Subcutaneous abdominal adipose tissue (tissue), 5 donors: ENCODE data around the gene PADI4.

Experiments
- H3K27ac ChIP-seq: one replicate; pipeline ENCODE4 v1.7.0; 2013; ENCODE audit warnings: low read depth, mild to moderate bottlenecking, inconsistent platforms, low read length, moderate library complexity
- H3K27me3 ChIP-seq, 5 donors: one replicate each; pipeline ENCODE4 v1.7.0; 2013; ENCODE audit warnings: low read length in 5 of 5, inconsistent platforms in 1 of 5; ENCODE audit not compliant: control insufficient read depth in 5 of 5, insufficient read depth in 4 of 5
- H3K36me3 ChIP-seq, 5 donors: one replicate each; pipeline ENCODE4 v1.7.0; 2013; ENCODE audit warnings: low read length in 5 of 5; ENCODE audit not compliant: control insufficient read depth in 5 of 5, insufficient read depth in 5 of 5
- H3K4me1 ChIP-seq, 5 donors: one replicate each; pipeline ENCODE4 v1.7.0; 2013; ENCODE audit warnings: low read length in 5 of 5, mild to moderate bottlenecking in 3 of 5, moderate library complexity in 1 of 5; ENCODE audit not compliant: control insufficient read depth in 5 of 5, insufficient read depth in 5 of 5
- H3K4me3 ChIP-seq, 5 donors: one replicate each; pipeline ENCODE4 v1.7.0; 2013; ENCODE audit warnings: low read length in 5 of 5, low read depth in 1 of 5
- H3K9ac ChIP-seq, 5 donors: one replicate each; pipeline ENCODE4 v1.7.0; 2013; ENCODE audit warnings: low read length in 5 of 5, mild to moderate bottlenecking in 4 of 5, moderate library complexity in 3 of 5
- H3K9me3 ChIP-seq, 5 donors: one replicate each; pipeline ENCODE4 v1.7.0; 2013; ENCODE audit warnings: low read length in 5 of 5; ENCODE audit not compliant: control insufficient read depth in 5 of 5
- donor health status: healthy.
- donor health status: healthy.
- donor health status: healthy.
- donor health status: healthy.
- donor health status: healthy.

PADI4 gene

GRCh38 chr1:17369466-17369865 lies 61.5 kb downstream of the PADI4 start:
- no peak overlapping the region for H3K27ac ChIP-seq
- no peak overlapping the region for H3K9ac ChIP-seq
- peaks cover 0 to 18% (median 16%) of the 10 kb centered on the region in 5 donors for H3K27me3 ChIP-seq
- peaks cover 0 to 2% (median 0%) of the 10 kb centered on the region in 5 donors for H3K9me3 ChIP-seq
- H3K4me3 ChIP-seq: no peak overlapping the region
- H3K4me1 ChIP-seq: peaks cover 0 to 4% (median 0%) of the 10 kb centered on the region in 5 donors
- H3K36me3 ChIP-seq: no peaks in the 10 kb centered on the region

DNA sequence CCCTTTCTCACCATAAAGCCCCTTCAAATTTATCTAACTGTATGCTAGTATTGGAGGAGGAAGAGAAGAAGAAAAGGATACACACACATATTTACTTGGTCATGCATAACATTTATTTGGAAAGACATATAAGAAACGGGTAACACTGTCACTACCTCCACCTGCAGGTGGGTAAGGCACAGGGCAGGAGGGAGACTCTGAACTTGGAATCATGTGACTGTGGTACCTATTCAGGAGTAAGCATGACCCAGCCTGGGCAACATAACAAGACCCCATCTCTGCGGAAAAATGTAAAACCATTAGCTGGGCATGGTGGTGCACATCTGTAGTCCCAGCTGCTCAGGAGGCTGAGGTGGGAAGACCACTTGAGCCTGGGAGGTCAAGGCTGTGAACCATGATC lies 62.6 kb downstream of the PADI4 start:
- H3K36me3 ChIP-seq: no peaks in the 10 kb centered on the region
- H3K4me3 ChIP-seq: no peak overlapping the region
- no peak overlapping the region for H3K27ac ChIP-seq
- H3K9me3 ChIP-seq: no peaks in the 10 kb centered on the region
- no peaks in the 10 kb centered on the region for H3K4me1 ChIP-seq
- H3K9ac ChIP-seq: no peak overlapping the region
- peaks cover 0 to 21% (median 14%) of the 10 kb centered on the region in 5 donors for H3K27me3 ChIP-seq

DNA sequence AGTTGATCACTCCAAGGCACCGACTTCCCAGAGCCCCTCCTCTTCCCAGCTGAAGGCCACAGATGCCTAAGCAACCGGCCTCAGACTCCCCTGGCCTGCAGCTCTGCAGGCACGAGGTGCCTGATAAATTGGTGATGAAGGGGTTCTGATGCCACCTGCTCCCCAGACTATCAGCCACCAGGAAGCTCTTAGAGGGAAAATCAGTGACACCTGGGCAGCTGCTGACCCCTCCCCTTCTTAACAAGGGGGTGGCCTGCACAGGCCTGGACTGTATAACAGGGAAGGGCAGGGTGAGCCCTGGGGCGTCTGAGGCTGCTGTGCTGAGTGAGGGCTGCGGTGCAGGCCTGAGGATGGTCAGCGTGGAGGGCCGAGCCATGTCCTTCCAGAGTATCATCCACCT lies 63.9 kb downstream of the PADI4 start, which contains the start of gene PADI6:
PADI6 (plus strand) TSS at position 301 of the 400 bp plus-strand sequence; CDS start at position 351, 50 bp downstream.
- peaks cover 0 to 15% (median 12%) of the 10 kb centered on the region in 5 donors for H3K27me3 ChIP-seq

GRCh38 chr1:17372955-17373354 lies 65.0 kb downstream of the PADI4 start:
- no peaks in the 10 kb centered on the region for H3K36me3 ChIP-seq
- no peak overlapping the region for H3K27ac ChIP-seq
- H3K4me3 ChIP-seq: no peak overlapping the region
- H3K9ac ChIP-seq: no peak overlapping the region
- H3K27me3 ChIP-seq: peaks cover 2 to 21% (median 17%) of the 10 kb centered on the region in 5 donors
- no peaks in the 10 kb centered on the region for H3K9me3 ChIP-seq
- H3K4me1 ChIP-seq: no peaks in the 10 kb centered on the region

More for the DNA sequence above, 63.9 kb downstream of the PADI4 start, which contains the start of gene PADI6:
- H3K4me3 ChIP-seq: no peak within 1 kb of the TSS
- H3K27ac ChIP-seq: no peak within 1 kb of the TSS
- no peak within 1 kb of the TSS for H3K9ac ChIP-seq
- H3K9me3 ChIP-seq: no peaks in the 10 kb centered on the region
- no peaks in the 10 kb centered on the region for H3K36me3 ChIP-seq
- H3K4me1 ChIP-seq: no peaks in the 10 kb centered on the region

- H3K27me3 ChIP-seq: peaks cover 10 to 25% (median 18%) of the 10 kb centered on the region in 5 donors
- H3K9me3 ChIP-seq: no peaks in the 10 kb centered on the region
- no peaks in the 10 kb centered on the region for H3K36me3 ChIP-seq
- no peaks in the 10 kb centered on the region for H3K4me1 ChIP-seq
- no peak overlapping the region for H3K9ac ChIP-seq
- no peak overlapping the region for H3K27ac ChIP-seq
- H3K4me3 ChIP-seq: no peak overlapping the region
Observed at GRCh38 chr1:17375651-17376050, 67.7 kb downstream of the PADI4 start.

DNA sequence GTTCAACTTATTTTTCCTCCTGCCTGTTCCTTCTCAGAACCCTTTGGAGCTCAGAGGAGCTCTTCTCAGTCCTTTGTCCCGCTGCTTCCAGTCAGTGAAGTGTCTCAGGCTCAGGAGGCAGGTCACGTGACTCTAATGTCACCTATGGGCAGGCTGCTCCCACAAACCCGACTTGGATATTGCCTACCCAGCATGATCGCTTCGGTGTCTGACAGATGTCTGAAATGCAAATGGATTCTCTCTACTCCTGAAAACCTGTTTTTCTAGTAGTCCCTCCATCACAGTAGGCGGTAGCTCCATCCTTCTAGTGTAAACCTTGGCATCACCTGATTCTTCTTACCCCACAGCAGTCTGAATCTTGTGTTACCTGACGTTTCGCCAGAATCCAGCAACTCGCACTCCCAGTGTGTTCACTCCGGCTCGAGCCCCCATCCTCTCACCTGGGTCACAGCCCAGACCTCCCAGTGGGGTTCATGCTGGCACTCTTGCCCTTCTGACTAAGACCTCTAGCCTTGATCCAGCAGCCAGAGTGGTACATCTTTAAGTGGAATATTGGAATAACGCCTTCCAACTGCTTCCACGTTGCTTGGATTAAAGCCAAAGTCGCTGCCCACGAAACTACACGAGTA lies 69.4 kb downstream of the PADI4 start:
- no peaks in the 10 kb centered on the region for H3K9me3 ChIP-seq
- no peak overlapping the region for H3K4me3 ChIP-seq
- no peak overlapping the region for H3K27ac ChIP-seq
- peaks cover 13 to 29% (median 18%) of the 10 kb centered on the region in 5 donors for H3K27me3 ChIP-seq
- H3K36me3 ChIP-seq: no peaks in the 10 kb centered on the region
- no peak overlapping the region for H3K9ac ChIP-seq
- no peaks in the 10 kb centered on the region for H3K4me1 ChIP-seq

DNA sequence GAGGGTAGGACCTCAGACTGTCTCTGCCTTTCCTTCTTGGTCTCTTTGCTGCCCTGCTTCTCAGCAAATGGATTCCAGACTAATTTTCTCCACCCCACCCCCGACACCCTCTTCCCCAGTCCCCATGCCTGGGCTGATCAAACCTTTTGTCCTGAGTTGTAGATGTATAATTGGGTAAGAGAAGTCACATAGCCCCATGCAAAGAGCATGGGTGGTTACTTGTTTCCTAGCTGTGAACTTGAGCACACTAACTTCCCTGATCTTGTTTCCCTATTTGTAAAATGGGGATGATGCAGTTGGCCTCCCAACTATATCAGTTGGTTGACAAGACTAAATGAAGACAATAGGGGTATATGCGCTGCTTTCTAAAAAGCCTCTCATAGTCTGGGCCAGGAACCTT lies 73.2 kb downstream of the PADI4 start:
- Histone ChIP-seq H3K4me3 (no peak overlapping the region), H3K27ac (no peak overlapping the region), H3K36me3 (no peaks in the 10 kb centered on the region), H3K4me1 (no peaks in the 10 kb centered on the region), H3K27me3 (peaks cover 13 to 26% (median 17%) of the 10 kb centered on the region in 5 donors), H3K9ac (no peak overlapping the region), H3K9me3 (no peaks in the 10 kb centered on the region)

DNA sequence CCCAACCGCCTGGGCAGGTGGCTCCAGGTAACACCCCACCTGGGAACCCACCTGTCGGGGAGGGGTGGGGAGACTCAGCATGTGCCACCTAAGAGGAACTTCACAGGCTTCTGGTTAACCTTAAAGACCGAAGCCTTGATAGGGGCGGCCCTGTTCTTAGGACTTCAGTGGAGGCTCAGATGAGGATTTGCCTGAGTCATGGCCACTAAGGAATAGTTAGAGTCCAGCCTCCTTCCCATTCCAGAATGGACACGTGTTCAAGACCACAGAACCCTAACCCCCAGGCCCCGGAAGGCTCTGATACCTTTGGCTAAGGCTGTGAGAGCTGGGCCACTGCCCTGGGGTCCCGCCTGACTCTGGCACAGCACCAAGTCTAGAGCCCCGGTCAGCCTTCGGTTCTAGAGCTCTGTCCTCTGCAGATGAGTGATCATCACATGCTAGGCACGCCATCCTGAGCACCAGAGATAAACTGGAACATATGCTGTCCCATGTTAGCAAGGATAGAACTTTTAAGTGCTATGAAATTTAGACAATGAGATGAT lies 84.3 kb downstream of the PADI4 start:
- Histone ChIP-seq H3K36me3 (no peaks in the 10 kb centered on the region), H3K4me1 (no peaks in the 10 kb centered on the region), H3K9ac (no peak overlapping the region), H3K27ac (no peak overlapping the region), H3K4me3 (no peak overlapping the region), H3K27me3 (peaks cover 0 to 6% (median 4%) of the 10 kb centered on the region in 5 donors), H3K9me3 (no peaks in the 10 kb centered on the region)

- Histone ChIP-seq H3K4me1 (no peaks in the 10 kb centered on the region), H3K4me3 (no peak overlapping the region), H3K36me3 (no peaks in the 10 kb centered on the region), H3K9ac (no peak overlapping the region), H3K27me3 (peaks cover 0 to 4% (median 2%) of the 10 kb centered on the region in 5 donors), H3K27ac (no peak overlapping the region), H3K9me3 (no peaks in the 10 kb centered on the region)
Observed at GRCh38 chr1:17393230-17393629, 85.2 kb downstream of the PADI4 start.

GRCh38 chr1:17397910-17398695 lies 90.1 kb downstream of the PADI4 start:
- Histone ChIP-seq H3K27ac (no peak overlapping the region), H3K36me3 (no peaks in the 10 kb centered on the region), H3K4me3 (no peak overlapping the region), H3K4me1 (no peaks in the 10 kb centered on the region), H3K27me3 (peaks cover 0 to 7% (median 2%) of the 10 kb centered on the region in 5 donors), H3K9me3 (no peaks in the 10 kb centered on the region), H3K9ac (no peak overlapping the region)
